AG10803 (cell line): Measurements from ENCODE around the gene SUSD5.

Source experiments
- DNase-seq: peaks from one replicate; pipeline ENCODE4 v3.0.0; 2010; ENCODE audit warnings: low read depth
- H3K4me3 ChIP-seq: 2 replicates; pipeline ENCODE4 v1.5.1; 2011; ENCODE audit warnings: mild to moderate bottlenecking, low read length, control low read depth
- CTCF ChIP-seq: conservative IDR thresholded peaks from 2 replicates; pipeline ENCODE4 v1.5.1; 2011; ENCODE audit warnings: mild to moderate bottlenecking, low read length, control low read depth, inconsistent platforms

SUSD5 gene

GRCh38 chr3:33105341-33105948 is 113.2 kb downstream of the SUSD5 start:
- no peak for TF ChIP-seq CTCF
- DNase-seq, result peak; percentile 12

DNA sequence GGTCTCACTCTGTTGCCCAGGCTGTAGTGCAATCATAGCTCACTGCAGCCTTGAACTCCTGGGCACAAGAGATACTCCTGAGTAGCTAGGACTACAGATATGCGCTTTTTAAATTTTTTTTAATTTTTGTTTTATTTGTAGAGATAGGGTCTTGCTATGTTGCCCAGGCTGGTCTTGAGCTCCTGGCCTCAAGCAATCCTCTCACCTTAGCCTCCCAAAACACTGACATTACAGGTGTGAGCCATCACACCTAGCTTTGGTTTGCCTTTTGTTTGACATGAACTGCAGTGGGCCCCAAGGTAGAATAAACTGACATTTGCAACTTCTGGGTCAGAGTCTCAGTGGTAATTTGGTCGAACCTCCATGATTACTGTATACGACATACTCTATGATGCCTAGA is 113.8 kb downstream of the SUSD5 start:
- TF ChIP-seq CTCF, result no peak

More at GRCh38 chr3:33105341-33105948, 113.2 kb downstream of the SUSD5 start:
- H3K4me3 ChIP-seq, result no peak overlapping the region

DNA sequence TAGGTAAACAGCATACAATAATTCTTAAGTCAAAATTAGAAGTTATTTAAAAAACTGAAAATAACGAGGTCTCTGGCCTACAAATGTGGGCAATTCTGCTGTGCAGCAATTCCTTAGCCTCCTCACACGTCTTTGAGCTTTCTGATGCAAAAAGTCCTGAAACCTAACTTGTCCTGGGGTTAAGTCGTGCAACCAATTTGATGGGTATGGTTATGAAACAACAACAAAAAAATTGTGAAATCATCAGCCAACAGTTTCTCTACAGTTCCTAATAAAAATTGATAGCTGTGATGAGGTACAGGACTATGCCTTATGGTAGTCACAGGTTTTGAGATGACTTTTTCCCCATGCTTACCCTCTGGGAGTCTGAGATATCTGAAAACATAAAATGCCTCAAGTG is 115.1 kb downstream of the SUSD5 start:
- no peak for TF ChIP-seq CTCF
- no peak overlapping the region for H3K4me3 ChIP-seq
- no peak for DNase-seq

More for the DNA sequence above, 113.8 kb downstream of the SUSD5 start:
- DNase-seq, result no peak
- H3K4me3 ChIP-seq, result no peak overlapping the region

DNA sequence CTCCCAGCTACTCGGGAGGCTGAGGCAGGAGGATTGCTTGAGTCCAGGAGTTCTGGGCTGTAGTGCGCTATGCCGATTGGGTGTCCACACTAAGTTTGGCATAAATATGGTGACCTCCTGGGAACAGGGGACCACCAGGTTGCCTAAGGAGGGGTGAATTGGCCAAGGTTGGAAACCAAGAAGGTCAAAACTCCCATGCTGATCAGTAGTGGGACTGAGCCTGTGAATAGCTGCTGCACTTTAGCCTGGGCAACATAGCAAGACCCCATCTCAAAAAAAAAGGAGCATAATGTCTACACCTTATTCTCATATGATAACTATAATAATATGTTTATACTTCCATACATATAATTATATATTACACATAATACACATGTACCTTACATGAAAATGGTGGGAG is 115.6 kb downstream of the SUSD5 start:
- no peak for TF ChIP-seq CTCF
- no peak for DNase-seq
- H3K4me3 ChIP-seq, result no peak overlapping the region

GRCh38 chr3:33100229-33100628 is 118.4 kb downstream of the SUSD5 start:
- no peak for TF ChIP-seq CTCF
- H3K4me3 ChIP-seq, result no peak overlapping the region
- no peak for DNase-seq
